ENCODE data around the gene ITGA11.

- no peak for TF ChIP-seq CTCF (IDR thresholded peaks at IDR 0.05)
- TF ChIP-seq POLR2AphosphoS5 (IDR thresholded peaks at IDR 0.05), result no peak
- TF ChIP-seq POLR2A (IDR thresholded peaks at IDR 0.05), result no peak
Measured at GRCh38 chr15:68428431-68428940, 3.5 kb downstream of the ITGA11 start.

Measured in breast epithelium (tissue), 3 donors.